Activated gamma-delta T cell treated with Interleukin-2 at 50 U/mL for 16 hours (primary cell): ENCODE measurements around the gene ADAM12.

Source experiments
- DNase-seq: peaks from one replicate; pipeline ENCODE4 v3.0.0-alpha.2; 2020

The ADAM12 gene

GRCh38 chr10:126169899-126170298 is 218.4 kb downstream of the ADAM12 start:
- no peak for DNase-seq

GRCh38 chr10:126166797-126167196 is 221.5 kb downstream of the ADAM12 start:
- DNase-seq, result no peak

DNA sequence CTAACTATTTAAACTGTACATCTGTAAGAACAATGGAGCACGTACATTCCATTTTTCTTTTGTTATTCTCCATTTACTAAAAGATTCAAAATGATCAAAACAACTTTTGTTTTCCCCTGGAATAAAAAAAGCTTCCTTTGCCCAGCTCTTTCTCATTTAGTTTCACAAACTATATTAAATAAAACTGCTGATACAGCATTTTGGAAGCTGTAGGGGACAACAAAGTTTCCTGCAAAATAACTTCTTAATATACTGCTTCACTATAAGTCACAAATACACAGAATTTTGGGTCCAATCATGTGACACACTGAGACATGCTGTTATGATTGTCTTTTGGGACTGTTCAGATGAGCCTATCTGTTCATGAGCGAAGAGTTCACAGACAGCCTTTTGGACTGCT is 222.4 kb downstream of the ADAM12 start:
- DNase-seq, result no peak

- no peak for DNase-seq
Measured at GRCh38 chr10:126163506-126163905, 224.8 kb downstream of the ADAM12 start.

DNA sequence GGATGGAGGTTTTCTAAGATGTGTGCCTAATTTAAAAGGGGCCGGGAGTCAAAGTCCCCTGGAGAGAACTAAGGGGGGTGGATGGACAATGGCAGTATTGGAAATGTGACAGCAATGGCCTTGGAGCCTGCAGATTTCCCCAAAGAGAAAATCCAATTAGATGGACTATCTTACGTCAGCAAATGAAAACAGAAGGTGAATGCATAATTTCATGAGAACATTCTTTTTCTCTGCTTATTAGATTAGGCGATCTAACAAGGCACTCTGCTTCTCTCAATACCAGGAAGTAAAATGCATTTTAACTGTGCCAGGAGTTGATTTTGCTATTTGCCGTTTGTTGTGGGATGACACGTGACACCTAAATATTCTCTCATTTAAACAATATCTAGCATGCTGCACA is 226.6 kb downstream of the ADAM12 start:
- DNase-seq, result no peak

- no peak for DNase-seq
Measured at GRCh38 chr10:126160971-126161630, 227.2 kb downstream of the ADAM12 start.

GRCh38 chr10:126160571-126160970 is 227.7 kb downstream of the ADAM12 start:
- DNase-seq, result no peak

DNA sequence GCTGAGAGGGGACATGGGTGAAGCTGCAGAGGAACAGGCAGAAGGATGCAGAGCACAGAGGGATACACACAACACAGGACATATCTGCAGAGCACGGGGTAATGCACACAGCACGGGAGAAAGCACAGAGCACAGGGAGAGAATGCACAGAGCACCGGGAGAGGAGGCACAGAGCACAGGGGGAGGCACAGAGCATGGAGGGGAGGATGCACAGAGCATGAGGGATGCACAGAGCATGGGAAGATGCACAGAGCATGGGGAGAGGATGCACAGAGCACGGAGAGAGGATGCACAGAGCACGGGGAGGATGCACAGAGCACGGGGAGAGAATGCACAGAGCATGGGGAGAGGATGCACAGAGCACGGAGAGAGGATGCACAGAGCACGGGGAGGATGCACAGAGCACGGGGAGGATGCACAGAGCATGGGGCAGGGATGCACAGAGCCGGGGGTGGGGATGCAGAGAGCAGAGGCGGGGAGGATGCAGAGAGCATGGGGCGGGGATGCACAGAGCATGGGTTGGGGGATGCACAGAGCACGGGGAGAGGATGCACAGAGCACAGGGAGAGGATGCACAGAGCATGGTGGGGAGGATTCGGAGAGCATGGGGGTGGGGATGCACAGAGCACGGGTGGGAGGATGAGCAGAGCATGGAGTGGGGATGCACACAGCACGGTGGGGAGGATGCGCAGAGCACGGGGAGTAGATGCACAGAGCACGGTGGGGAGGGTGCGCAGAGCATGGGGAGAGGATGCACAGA is 230.0 kb downstream of the ADAM12 start:
- DNase-seq, result no peak

- no peak for DNase-seq
Measured at GRCh38 chr10:126157189-126157588, 231.1 kb downstream of the ADAM12 start.

DNA sequence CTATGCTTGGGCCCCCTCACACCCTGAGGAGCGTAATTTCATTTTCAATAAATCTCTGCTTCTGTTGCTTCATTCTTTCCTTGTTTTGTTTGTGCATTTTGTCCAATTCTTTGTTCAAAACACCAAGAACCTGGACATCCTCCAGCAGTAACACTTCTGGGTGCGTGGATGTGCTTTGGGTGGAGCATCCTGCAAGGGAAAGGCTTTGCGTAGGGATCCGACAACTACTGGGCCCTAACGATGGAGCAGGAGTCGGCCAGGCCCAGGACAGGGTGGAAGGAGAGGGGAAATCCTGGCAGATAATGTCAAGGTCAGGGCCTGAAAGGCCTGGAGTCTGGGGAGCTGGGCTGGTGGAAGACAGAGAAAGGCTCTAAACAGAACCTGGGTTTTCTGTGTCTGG is 231.8 kb downstream of the ADAM12 start:
- no peak for DNase-seq

DNA sequence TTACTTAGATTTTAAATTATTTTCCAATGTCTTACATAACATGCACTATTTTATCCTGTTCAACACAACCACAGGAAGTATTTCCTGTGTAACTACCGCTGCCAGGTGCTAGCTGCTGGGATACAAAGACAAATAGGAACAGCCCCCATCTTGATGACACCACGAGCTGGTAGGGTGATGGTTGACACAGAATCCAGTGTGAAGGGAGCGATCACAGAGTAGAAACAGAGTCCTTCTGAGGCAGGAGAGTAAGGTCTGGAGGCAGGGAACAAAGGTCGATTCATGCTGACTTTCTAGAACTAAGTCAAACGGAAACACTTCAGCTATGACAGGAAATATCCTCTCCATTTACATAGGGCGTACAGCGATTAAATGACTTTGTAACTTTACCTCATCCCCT is 232.3 kb downstream of the ADAM12 start:
- no peak for DNase-seq

GRCh38 chr10:126155528-126155927 is 232.7 kb downstream of the ADAM12 start:
- no peak for DNase-seq

DNA sequence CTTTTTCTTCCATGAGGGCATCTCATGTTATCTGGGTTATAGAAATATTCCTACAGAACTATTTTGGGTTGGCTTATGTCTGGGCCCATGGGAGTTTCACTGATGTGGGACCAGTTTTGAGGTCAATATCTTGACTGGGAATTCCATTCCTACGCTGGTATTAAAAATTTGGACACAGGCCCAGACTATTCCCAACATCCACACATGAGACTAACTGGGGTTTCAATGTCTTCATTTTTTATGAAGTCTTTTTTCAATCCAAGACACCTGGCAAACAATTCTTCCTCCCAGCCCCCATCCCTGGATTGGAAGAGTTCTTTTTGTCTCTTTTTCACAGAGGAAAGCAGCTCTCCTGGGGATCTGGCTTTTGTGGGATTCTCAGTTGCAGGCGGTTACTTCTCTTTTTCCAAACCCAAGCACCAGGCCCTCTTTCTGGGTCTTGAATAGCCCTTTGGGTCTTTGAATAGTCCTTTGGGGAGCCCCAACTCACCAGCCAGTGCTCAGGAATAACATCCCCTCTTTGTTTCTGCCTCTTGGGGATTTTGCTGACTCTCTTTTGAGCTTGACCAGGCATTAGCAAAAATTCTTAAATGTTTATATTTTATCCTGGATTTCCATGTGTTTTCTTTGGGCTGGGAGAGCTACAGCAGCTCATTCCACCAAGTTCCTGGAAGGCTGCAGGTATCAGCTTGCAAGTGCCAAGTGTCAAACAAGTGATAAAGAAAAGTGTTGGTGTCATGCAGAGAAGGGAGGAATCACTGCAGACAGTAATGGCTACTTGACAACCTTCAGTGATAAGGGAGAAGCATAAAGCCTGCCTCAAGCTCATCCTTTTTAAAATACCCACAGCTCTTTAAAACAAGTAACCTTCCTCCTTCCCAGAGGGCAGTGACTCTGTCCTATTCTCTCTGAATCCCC is 234.3 kb downstream of the ADAM12 start:
- no peak for DNase-seq

GRCh38 chr10:126147866-126148587 is 240.2 kb downstream of the ADAM12 start:
- DNase-seq, result no peak

DNA sequence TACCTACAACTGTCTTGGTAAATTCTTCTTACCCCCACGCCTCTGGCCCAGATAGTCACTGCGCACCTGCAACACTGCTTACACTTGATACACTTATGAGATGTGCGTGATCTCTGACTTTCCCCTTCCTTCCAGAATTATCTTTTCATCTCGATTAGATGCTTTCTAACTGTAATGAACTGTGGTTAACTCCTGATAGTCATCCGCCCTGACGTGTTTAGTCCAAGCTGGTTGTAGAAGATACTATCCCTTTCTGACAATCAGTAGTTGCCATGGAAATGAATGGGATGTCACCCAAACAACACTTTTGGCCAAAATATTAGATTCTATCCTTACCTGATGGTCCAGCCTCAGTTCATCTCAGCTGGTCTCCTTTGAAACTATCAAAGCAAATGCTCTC is 241.5 kb downstream of the ADAM12 start:
- no peak for DNase-seq

DNA sequence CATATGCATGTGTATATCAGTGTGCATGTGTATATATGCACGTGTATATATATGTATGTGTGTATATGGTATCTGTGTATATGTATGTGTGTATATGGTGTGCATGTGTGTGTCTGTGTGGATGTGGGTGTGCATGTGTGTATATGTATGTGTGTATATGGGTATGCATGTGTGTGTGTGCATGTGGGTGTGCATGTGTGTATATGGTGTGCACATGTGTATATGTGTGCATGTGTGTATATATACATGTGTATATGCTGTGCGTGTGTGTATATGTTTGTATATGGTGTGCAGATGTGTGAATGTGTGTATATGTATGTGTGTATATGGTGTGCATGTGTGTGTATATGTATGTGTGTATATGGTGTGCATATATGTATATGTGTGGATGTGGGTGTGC is 245.2 kb downstream of the ADAM12 start:
- DNase-seq, result no peak

GRCh38 chr10:126140746-126141273 is 247.5 kb downstream of the ADAM12 start:
- DNase-seq, result no peak

DNA sequence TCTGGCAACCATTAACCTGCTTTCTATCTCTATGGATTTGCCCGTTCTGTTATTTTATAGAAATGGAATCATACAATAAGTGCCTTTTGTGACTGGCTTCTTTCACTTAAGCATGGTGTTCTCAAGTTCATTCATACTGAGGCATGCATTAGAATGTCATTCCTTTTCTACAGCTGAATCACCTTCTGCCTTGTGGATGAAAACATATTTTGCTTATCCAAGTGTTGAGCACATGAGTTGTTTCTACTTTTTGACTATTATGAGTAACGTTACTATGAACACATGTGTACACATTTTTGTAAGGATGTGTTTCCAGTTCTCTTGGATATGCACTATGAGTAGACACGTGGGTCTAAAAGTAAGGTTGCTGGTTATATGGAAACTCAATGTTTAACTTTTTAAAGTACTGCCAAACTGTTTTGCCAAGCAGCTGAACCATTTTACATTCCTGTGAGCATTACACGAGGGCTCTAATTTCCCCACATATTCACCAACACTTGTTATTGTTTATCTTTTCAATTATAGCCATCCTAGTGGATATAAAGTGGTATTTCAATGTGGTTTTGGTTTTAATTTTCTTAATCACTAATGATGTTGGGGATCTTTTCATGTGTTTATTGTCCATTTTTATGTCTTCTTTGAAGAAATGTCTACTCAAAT is 250.6 kb downstream of the ADAM12 start:
- no peak for DNase-seq

DNA sequence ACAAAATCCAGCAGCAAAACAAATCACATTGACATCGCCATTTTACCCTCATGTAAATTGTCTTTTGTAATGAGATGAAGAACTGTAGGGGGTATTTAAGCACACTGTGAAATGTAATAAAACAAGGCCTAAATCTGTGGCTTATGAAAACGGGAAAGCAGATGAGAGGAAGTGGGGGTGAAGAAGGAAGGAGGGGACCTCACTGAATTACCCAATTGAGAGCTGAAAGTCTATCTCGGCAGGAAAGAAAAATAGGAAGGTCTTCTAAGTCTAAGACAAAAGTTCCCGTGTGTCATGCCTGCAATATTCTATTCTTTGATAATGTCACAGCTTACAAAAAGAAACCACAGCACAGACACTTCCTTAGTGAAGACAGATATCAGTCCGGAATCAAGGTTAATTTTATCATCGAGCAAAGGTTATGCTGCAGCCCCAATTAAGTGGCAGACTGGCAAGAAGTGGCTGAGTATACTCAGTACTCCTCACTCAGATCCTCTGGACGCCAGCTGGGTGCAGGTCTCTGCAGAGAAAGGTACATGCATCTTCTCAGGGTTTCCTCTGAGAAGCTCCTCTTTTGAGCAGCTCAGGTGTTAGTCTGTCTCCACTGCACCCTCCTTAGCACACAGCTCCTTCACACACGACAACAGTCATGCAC is 252.2 kb downstream of the ADAM12 start:
- no peak for DNase-seq

GRCh38 chr10:126135177-126135576 is 253.1 kb downstream of the ADAM12 start:
- no peak for DNase-seq

GRCh38 chr10:126133906-126134656 is 254.2 kb downstream of the ADAM12 start:
- no peak for DNase-seq
